Smooth muscle cell (in vitro differentiated cells): ENCODE measurements around the gene TJP3. TPM values are rescaled to one million over a fixed set of nuclear protein-coding genes. Genes with fewer than 3 reads are reported as not detected.

ENCODE experiments used
- DNase-seq: peaks from one replicate; lab custom pipeline; 2025; ENCODE audit not compliant: unreplicated experiment; lab: John Stamatoyannopoulos, UW
- H2AFZ ChIP-seq: fragments of 200-600 bp; sonication (generic); 2 replicates; pipeline ENCODE4 v1.6.0; 2016; ENCODE audit warnings: antibody characterized with exemption, low read depth, mild to moderate bottlenecking
- H3F3A ChIP-seq: fragments of 200-600 bp; sonication (generic); 2 replicates; pipeline ENCODE4 v1.6.0; 2017; ENCODE audit warnings: antibody characterized with exemption, low read depth
- H3K27ac ChIP-seq: fragments of 200-600 bp; sonication (generic); 2 replicates; pipeline ENCODE4 v1.5.1; 2016; ENCODE audit warnings: low read depth, mild to moderate bottlenecking
- H3K27me3 ChIP-seq: fragments of 200-600 bp; sonication (generic); 2 replicates; pipeline ENCODE4 v1.6.1; 2016; ENCODE audit warnings: low read depth, mild to moderate bottlenecking
- H3K36me3 ChIP-seq: fragments of 200-600 bp; sonication (generic); 2 replicates; pipeline ENCODE4 v1.5.1; 2016; ENCODE audit warnings: low read depth
- H3K4me1 ChIP-seq: fragments of 200-600 bp; sonication (generic); 2 replicates; pipeline ENCODE4 v1.5.1; 2016; ENCODE audit warnings: low read depth
- H3K4me2 ChIP-seq: fragments of 200-600 bp; sonication (generic); 2 replicates; pipeline ENCODE4 v1.6.0; 2016; ENCODE audit warnings: mild to moderate bottlenecking
- H3K4me3 ChIP-seq: fragments of 200-600 bp; sonication (generic); 2 replicates; pipeline ENCODE4 v1.5.1; 2016; ENCODE audit warnings: mild to moderate bottlenecking
- H3K79me2 ChIP-seq: fragments of 200-600 bp; sonication (generic); 2 replicates; pipeline ENCODE4 v1.6.0; 2016; ENCODE audit warnings: low read depth, mild to moderate bottlenecking
- H3K9ac ChIP-seq: fragments of 200-600 bp; sonication (generic); 2 replicates; pipeline ENCODE4 v1.6.0; 2016; ENCODE audit warnings: low read depth
- H3K9me3 ChIP-seq: fragments of 200-600 bp; sonication (generic); replicated peaks from 2 replicates; pipeline ENCODE4 v1.5.1; 2016; ENCODE audit warnings: low read depth
- H4K20me1 ChIP-seq: fragments of 200-600 bp; sonication (generic); 2 replicates; pipeline ENCODE4 v1.6.0; 2016; ENCODE audit warnings: low read depth
- CTCF ChIP-seq: fragments of 200-600 bp; sonication (generic); IDR thresholded peaks from 2 replicates; pipeline ENCODE4 v1.5.1; 2017; ENCODE audit warnings: borderline replicate concordance, mild to moderate bottlenecking, antibody characterized with exemption; ENCODE audit not compliant: insufficient read depth, poor library complexity, severe bottlenecking
- WGBS: methylation state at CpG from one replicate; pipeline ENCODE4 v1.1.7; 2016; ENCODE audit warnings: low lambda C conversion rate; 5-methylcytosine and 5-hydroxymethylcytosine counted together
- polyA plus RNA-seq: library from polyadenylated mRNA; unstranded; fragments of >200 nt; fragmentation: Nextera tagmentation; extraction: Ambion mirVana; gene quantifications from 2 replicates; pipeline ENCODE4 v1.2.1, GENCODE V29; 2016
- total RNA-seq: library from RNA; depleted of rRNA; stranded (reverse); fragments of >200 nt; gene quantifications from 2 replicates; pipeline ENCODE4 v1.2.3, GENCODE V29; 2014

TJP3 gene
- total and polyA plus RNA-seq, 2 experiments from 2014 or later: 1.2 to 6.2 TPM

- Histone ChIP-seq H3K4me3 (no peak overlapping the region), H3K9me3 (no peaks in the 10 kb centered on the region), H3F3A (no peaks in the 10 kb centered on the region), H3K9ac (no peak overlapping the region), H2AFZ (no peak overlapping the region), H3K27ac (no peak overlapping the region), H4K20me1 (no peaks in the 10 kb centered on the region), H3K79me2 (no peaks in the 10 kb centered on the region), H3K4me1 (no peaks in the 10 kb centered on the region), H3K36me3 (no peaks in the 10 kb centered on the region), H3K4me2 (no peak overlapping the region), H3K27me3 (peaks cover 6% of the 10 kb centered on the region)
- TF ChIP-seq CTCF: no peak
- DNase-seq: no peak
- WGBS: 92% methylated on average over 32 of the region's 32 CpGs
Measured at GRCh38 chr19:3730457-3730958, 22.3 kb downstream of the TJP3 start.

GRCh38 chr19:3732108-3732507, 23.9 kb downstream of the TJP3 start:
- 87% methylated on average over 1 of the region's 1 CpG for WGBS
- Histone ChIP-seq H3K79me2 (no peaks in the 10 kb centered on the region), H3F3A (no peaks in the 10 kb centered on the region), H2AFZ (no peak overlapping the region), H3K4me3 (no peak overlapping the region), H3K4me1 (no peaks in the 10 kb centered on the region), H3K9ac (no peak overlapping the region), H3K36me3 (no peaks in the 10 kb centered on the region), H3K27ac (no peak overlapping the region), H4K20me1 (no peaks in the 10 kb centered on the region), H3K9me3 (no peaks in the 10 kb centered on the region), H3K4me2 (no peak overlapping the region), H3K27me3 (no peaks in the 10 kb centered on the region)
- DNase-seq: no peak
- TF ChIP-seq CTCF: no peak

GRCh38 chr19:3733549-3734309, 25.5 kb downstream of the TJP3 start:
- WGBS: 90% methylated on average over 20 of the region's 20 CpGs

More at GRCh38 chr19:3733549-3734309, 25.5 kb downstream of the TJP3 start:
- no peak for DNase-seq
- Histone ChIP-seq H3K36me3 (no peaks in the 10 kb centered on the region), H3K4me3 (no peak overlapping the region), H3K4me1 (no peaks in the 10 kb centered on the region), H3K4me2 (no peak overlapping the region), H2AFZ (no peak overlapping the region), H3K79me2 (no peaks in the 10 kb centered on the region), H3K9me3 (no peaks in the 10 kb centered on the region), H3K27me3 (no peaks in the 10 kb centered on the region), H4K20me1 (no peaks in the 10 kb centered on the region), H3F3A (no peaks in the 10 kb centered on the region), H3K27ac (no peak overlapping the region), H3K9ac (no peak overlapping the region)
- no peak for TF ChIP-seq CTCF
